Activated CD8-positive, alpha-beta memory T cell treated with anti-CD3 and anti-CD28 coated beads for 48 hours (primary cell): ENCODE results near the gene PNPT1.

Source experiments
- DNase-seq, 3 experiments: peaks; one replicate each; pipeline ENCODE4 v3.0.0-alpha.2; 2020; ENCODE audit warnings: low read depth in 2 of 3, low spot score in 2 of 3

PNPT1 gene

GRCh38 chr2:55672630-55673029 lies 21.0 kb downstream of the PNPT1 start:
- DNase-seq = no peak

GRCh38 chr2:55668956-55669355 lies 24.7 kb downstream of the PNPT1 start:
- no peak for DNase-seq

DNA sequence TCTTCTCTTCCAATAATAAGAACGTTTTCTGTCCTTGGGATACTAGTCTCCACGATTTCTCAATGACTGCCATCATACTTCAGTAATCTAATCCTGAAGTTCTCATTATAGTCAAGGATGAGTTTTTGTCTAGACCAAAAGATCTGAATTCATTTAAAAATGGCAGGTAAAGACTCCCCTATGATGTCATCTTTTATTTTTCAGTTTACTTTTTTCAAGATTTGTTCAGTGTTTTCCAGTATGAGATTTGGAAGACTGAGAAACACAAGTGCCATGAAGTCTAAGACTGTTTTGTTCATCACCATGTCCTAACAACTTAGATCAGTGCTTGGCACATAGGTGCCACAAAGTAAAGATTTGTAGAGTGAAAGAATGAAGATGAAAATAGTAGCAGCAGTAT lies 40.4 kb downstream of the PNPT1 start:
- no peak for DNase-seq

DNA sequence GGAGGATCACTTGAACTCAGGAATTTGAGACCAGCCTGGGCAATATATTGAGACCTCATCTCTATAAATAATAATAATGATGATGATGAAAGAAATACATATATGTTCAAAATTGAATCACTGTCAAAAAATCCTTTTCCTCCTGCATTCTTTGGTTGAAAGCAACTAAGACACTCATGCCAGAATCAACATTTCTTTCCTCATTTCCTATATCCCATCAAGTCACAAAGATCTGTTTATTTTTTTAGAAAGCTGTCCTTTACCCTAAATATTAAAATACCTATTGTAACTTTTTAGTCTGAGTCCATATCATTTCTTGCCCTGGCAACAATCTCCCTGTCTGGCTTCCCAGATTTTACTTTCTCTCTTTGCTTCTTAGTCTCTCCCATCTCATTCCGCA lies 44.4 kb downstream of the PNPT1 start:
- no peak for DNase-seq

DNA sequence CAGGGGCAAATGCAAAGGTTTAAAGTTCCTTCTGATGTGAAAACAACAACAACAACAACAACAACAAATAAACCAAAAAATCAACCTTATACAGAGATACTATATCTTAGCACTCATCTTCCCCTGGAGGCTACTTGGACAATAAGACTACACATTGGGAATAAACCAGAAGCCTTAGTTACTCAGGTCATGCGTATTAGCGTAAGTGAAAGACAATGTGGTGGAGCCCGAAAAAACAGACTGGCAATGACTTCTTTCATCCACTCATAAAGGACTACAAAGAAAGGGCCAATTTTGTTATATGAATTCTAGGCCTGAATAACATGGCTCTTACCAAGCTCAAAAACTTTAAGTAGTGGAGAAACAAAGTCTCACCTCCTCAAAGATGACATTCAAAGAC lies 56.8 kb downstream of the PNPT1 start:
- no peak for DNase-seq

- DNase-seq = no peak
These were observed 64.7 kb downstream of the PNPT1 start for GRCh38 chr2:55628931-55629330.

DNA sequence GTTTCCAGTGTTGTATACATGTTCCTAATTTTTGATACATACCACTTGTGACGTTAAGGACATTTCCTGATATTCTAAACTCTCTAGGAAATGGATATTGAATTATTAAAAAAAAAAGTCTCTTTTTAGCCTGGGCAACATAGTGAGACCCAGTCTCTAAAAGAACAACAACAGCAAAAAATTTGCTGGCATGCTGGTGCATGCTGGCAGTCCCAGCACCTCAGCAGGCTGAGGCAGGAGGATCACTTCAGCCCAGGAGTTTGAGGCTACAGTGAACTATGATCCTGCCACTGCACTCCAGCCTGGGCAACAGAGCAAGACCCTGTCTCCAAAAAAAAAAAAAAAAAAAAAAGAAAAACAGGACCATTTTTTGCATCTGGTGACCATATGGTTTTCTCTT lies 65.7 kb downstream of the PNPT1 start:
- no peak for DNase-seq

- no peak for DNase-seq
These were observed 71.8 kb downstream of the PNPT1 start for GRCh38 chr2:55621802-55622201.

- DNase-seq = no peak
These were observed 73.4 kb downstream of the PNPT1 start for GRCh38 chr2:55620123-55620779.

DNA sequence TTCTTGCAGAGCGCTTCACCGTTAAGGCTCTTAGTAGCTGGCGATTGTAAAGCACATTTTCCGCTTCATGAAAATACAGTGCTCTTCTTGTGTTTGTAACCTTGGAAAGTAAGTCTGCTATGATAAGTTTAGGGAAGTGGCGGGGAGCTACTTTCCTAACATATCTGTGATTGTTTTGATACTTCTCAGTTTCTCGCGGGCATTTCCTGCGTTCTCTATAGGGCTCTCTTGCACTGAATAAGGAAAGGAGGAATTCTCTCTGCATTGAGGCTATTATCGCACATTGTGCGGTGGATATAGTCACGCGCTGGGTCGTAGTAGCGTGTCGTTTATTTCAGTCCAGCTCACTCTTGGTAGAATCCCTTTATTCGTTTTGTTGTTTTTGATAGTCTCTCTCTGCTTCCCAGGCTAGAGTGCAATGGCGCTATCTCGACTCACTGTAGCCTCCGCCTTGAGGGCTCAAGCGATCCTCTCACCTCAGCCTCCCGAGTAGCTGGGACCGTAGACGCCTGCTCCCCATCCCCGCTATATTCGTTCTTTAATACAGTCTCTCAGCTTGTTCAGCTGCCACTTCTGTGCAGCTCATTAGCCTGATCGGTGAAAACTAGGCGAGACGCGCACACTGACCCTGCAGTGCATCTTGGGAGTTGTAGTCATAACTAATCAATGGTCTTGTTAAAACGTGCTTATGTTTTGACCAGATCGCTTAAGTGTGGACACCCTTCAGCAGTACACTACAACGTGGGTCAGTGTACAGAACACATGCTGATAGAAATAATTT lies 75.2 kb downstream of the PNPT1 start:
- peak in 2 of 3 experiments; percentile 20 to 27 for DNase-seq

- DNase-seq = no peak
These were observed 75.7 kb downstream of the PNPT1 start for GRCh38 chr2:55618025-55618274.

GRCh38 chr2:55617175-55618024 lies 76.2 kb downstream of the PNPT1 start, which contains the start of gene PPP4R3B:
PPP4R3B (minus strand) TSS chr2:55617622; CDS start chr2:55617285, 337 bp downstream.
- DNase-seq = peak; percentile 77 to 97 (median 88)

- no peak for DNase-seq
These were observed 77.0 kb downstream of the PNPT1 start for GRCh38 chr2:55616551-55617174.

DNA sequence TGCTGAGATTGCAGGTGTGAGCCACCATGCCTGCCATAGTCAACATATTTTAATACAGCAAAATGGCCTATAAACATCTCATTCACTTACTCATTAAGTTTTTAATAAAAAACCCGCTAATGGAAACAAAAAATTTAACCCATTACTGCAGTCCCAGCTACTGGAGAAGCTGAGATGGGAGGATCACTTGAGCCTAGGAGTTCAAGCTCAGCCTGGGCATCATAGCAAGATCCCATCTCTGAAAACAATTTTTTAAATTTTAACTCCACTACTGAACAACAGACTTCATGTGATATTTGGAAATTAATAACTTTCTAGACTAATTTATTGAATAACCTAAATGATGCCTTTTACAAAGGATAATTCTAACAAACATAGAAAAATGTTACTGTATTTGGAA lies 81.6 kb downstream of the PNPT1 start:
- DNase-seq = no peak

- no peak for DNase-seq
These were observed 82.5 kb downstream of the PNPT1 start for GRCh38 chr2:55610954-55611743.

DNA sequence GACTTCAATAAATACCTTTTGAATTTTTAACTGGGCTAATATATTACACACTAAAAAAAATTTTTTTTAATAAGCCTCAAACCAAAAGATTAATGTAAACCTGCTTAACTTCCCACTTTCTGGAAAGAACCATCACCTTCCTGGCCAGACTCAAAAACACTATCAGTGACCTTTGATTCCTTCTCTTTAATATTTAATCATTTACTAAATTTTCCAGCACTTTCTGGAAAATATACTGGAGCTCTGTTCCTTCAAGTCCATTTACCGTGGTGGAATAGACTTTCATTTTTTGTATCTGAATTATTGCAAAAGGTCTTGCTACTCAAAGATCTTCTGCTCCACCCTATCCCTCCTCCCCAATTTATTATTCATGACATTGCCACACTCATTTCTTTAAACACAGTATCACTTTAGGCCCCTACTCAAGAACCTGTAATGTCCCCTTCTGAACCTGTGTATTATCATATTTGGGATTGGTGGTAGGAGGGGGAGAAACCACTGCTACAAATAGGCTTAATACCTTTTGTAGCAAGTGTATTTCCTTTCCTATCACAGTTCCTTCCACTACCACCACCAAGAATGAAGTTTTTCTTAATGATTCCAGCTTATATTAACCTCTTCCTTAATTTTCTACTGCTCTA lies 83.6 kb downstream of the PNPT1 start:
- no peak for DNase-seq

DNA sequence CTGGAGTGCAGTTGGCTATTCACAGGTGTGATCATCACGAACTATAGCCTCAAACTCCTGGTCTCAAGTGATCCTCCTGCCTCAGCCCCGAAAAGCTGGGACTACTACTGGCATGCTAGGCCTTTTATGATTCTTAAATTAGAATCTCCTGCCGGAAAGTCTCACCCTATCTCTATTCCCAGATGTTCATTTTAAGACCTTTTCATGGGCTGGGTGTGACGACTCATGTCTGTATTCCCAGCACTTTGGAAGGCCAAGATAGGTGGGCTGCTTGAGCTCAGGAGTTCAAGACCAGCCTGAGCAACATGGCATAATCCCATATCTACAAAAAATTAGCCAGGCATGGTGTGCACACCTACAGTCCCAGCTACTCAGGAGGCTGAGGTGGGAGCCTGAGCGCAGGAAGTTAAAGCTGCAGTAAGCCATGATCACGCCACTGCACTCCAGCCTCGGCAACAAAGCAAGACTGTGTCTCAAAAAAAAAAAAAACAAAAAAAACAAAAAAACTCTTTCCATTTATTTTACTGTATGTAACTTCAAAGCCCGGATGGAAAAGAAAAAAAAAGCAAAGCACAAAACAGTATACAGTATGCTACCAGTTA lies 84.3 kb downstream of the PNPT1 start:
- no peak for DNase-seq

- DNase-seq = no peak
These were observed 85.9 kb downstream of the PNPT1 start for GRCh38 chr2:55607717-55608116.

DNA sequence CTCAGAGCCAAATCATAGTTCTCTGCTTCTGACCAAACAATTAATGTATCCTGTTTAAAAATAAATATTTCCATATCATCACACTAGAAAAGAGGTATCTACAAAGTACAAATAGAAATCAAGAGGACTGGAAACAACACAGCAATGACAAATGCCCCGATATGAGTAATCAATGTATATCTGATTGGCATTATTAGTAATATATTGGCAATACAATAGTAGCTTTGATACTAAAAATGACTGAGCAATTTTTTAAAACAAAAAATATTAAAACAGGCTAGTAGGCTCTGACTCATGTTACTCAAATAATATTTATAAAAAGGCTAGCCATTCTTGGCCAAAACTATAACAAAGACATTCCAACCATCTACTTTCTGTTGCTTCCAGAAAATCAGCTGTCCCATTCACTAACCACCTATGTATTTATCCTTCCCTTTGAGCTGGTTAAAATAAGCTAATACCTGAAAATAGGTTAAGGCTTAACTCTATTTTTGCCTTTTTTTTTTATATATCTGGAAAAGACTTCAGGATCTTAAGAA lies 89.5 kb downstream of the PNPT1 start:
- no peak for DNase-seq

DNA sequence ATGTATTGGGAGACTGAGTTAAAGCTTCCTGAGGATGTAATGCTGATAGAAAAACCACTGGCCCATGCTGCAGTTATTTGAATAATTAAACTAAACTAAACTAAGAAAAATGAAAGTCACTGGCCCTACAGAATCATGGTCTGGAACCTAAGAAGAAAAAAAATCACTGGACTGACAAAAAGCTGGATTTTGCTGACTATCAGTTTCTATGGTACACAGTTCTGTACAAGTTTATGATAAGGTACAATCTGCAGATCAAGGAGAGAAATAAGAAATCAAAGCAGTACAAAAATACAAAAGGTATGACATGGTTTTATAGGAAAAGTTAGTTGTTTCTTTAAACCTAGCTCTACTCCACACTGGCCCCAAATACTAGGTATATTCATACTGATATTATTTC lies 91.8 kb downstream of the PNPT1 start:
- no peak for DNase-seq
